SK-N-SH (cell line): ENCODE data around the gene OCIAD1. TPM values are rescaled to one million over a fixed set of nuclear protein-coding genes. Genes with fewer than 3 reads are reported as not detected.

Experiments used
- CTCF ChIA-PET: fragments of 300-600, 350-600 bp; formaldehyde crosslinking; extraction: SDS; loops from one replicate; lab custom pipeline; 2021; lab: Yijun Ruan, JAX
- POLR2A ChIA-PET: fragments of 350-600 bp; sonication (Branson Sonifier 250); formaldehyde crosslinking; extraction: SDS; loops from one replicate; lab custom pipeline; 2020; ENCODE audit warnings: antibody characterized with exemption, inconsistent platforms; lab: Yijun Ruan, JAX
- DNase-seq: peaks from one replicate; pipeline ENCODE4 v3.0.0; 2012
- H2AFZ ChIP-seq: fragments of 200-600 bp; sonication (generic); 2 replicates; pipeline ENCODE4 v1.8.1; 2016; ENCODE audit warnings: antibody characterized with exemption, mild to moderate bottlenecking, low read depth
- H3F3A ChIP-seq: fragments of 200-600 bp; sonication (generic); replicated peaks from 2 replicates; pipeline ENCODE3; 2016; ENCODE audit warnings: antibody characterized with exemption, mild to moderate bottlenecking; ENCODE audit not compliant: insufficient read depth
- H3K27ac ChIP-seq, 2 experiments: fragments of 200-500 bp in 1 of 2; fragments of 200-600 bp in 1 of 2; sonication (Bioruptor generic) in 1 of 2; sonication (generic), shearing (Covaris generic) in 1 of 2; 2 replicates each; pipeline versions ENCODE4 v1.5.1 to v1.6.1; 2014 to 2016; ENCODE audit warnings: low read depth in 2 of 2, inconsistent platforms in 1 of 2, low read length in 1 of 2, mild to moderate bottlenecking in 1 of 2, mixed read lengths in 1 of 2
- H3K27me3 ChIP-seq: fragments of 200-600 bp; sonication (generic), shearing (Covaris generic); 2 replicates; pipeline ENCODE4 v1.6.1; 2016; ENCODE audit warnings: mixed run types; ENCODE audit not compliant: insufficient read depth
- H3K36me3 ChIP-seq, 2 experiments: fragments of 200-500 bp in 1 of 2; fragments of 200-600 bp in 1 of 2; sonication (Bioruptor generic) in 1 of 2; sonication (generic) in 1 of 2; replicated peaks in 1 of 2; 2 replicates each; pipeline versions ENCODE3 to v1.5.1; 2014 to 2016; ENCODE audit warnings: low read length in 1 of 2, mild to moderate bottlenecking in 1 of 2; ENCODE audit not compliant: insufficient read depth in 2 of 2, control insufficient read depth in 1 of 2
- H3K4me1 ChIP-seq, 2 experiments: fragments of 200-500 bp in 1 of 2; fragments of 200-600 bp in 1 of 2; sonication (Bioruptor generic) in 1 of 2; sonication (generic), shearing (Covaris generic) in 1 of 2; 2 replicates each; pipeline versions ENCODE4 v1.5.1 to v1.6.1; 2014 to 2016; ENCODE audit warnings: low read depth in 1 of 2, low read length in 1 of 2, mixed run types in 1 of 2; ENCODE audit not compliant: insufficient read depth in 2 of 2, control insufficient read depth in 1 of 2
- H3K4me2 ChIP-seq: fragments of 200-600 bp; sonication (generic), shearing (Covaris generic); 2 replicates; pipeline ENCODE4 v1.6.1; 2017; ENCODE audit warnings: mixed run types
- H3K4me3 ChIP-seq, 2 experiments: fragments of 200-500 bp in 1 of 2; fragments of 200-600 bp in 1 of 2; sonication (Bioruptor generic) in 1 of 2; sonication (generic), shearing (Covaris generic) in 1 of 2; 2 replicates each; pipeline versions ENCODE4 v1.5.1 to v1.8.1; 2014 to 2016; ENCODE audit warnings: low read depth in 2 of 2, inconsistent platforms in 1 of 2, low read length in 1 of 2, mild to moderate bottlenecking in 1 of 2, mixed read lengths in 1 of 2, moderate library complexity in 1 of 2
- H3K79me2 ChIP-seq: fragments of 200-600 bp; sonication (generic); 2 replicates; pipeline ENCODE4 v1.8.1; 2017; ENCODE audit warnings: mild to moderate bottlenecking; ENCODE audit not compliant: insufficient read depth
- H3K9ac ChIP-seq: fragments of 200-600 bp; sonication (generic); 2 replicates; pipeline ENCODE4 v1.6.1; 2017; ENCODE audit warnings: mixed run types
- H3K9me2 ChIP-seq: fragments of 200-600 bp; sonication (generic); 2 replicates; pipeline ENCODE4 v1.6.1; 2017; ENCODE audit warnings: mixed run types
- H3K9me3 ChIP-seq: fragments of 200-600 bp; sonication (generic); 2 replicates; pipeline ENCODE4 v1.6.1; 2017; ENCODE audit warnings: mixed run types, mild to moderate bottlenecking, moderate library complexity
- H4K20me1 ChIP-seq: fragments of 200-600 bp; sonication (generic); 2 replicates; pipeline ENCODE4 v1.6.1; 2017; ENCODE audit warnings: mild to moderate bottlenecking, mixed run types; ENCODE audit not compliant: insufficient read depth
- ELF1 ChIP-seq: IDR thresholded peaks from 2 replicates; pipeline ENCODE4 v1.4.0; 2012
- EZH2phosphoT487 ChIP-seq: fragments of 200-600 bp; sonication (generic); IDR thresholded peaks from 2 replicates; pipeline ENCODE4 v1.6.1; 2017; ENCODE audit warnings: low read depth, mixed run types, mild to moderate bottlenecking, antibody characterized with exemption, moderate library complexity, borderline replicate concordance
- FOXM1 ChIP-seq: IDR thresholded peaks from 2 replicates; pipeline ENCODE4 v1.4.0; 2012; ENCODE audit warnings: low read depth, mild to moderate bottlenecking
- GABPA ChIP-seq: IDR thresholded peaks from 2 replicates; pipeline ENCODE4 v1.4.0; 2012; ENCODE audit warnings: low read depth, mild to moderate bottlenecking
- JUND ChIP-seq: IDR thresholded peaks from 2 replicates; pipeline ENCODE4 v1.4.0; 2012
- NRF1 ChIP-seq: IDR thresholded peaks from 2 replicates; pipeline ENCODE4 v1.6.1; 2012; ENCODE audit warnings: low read depth, mild to moderate bottlenecking, low read length
- POLR2AphosphoS5 ChIP-seq: IDR thresholded peaks from 2 replicates; pipeline ENCODE4 v1.6.1; 2012; ENCODE audit warnings: low read depth, low read length
- RAD21 ChIP-seq: IDR thresholded peaks from 2 replicates; pipeline ENCODE4 v1.6.1; 2012; ENCODE audit warnings: mild to moderate bottlenecking, low read length
- RFX5 ChIP-seq: IDR thresholded peaks from 2 replicates; pipeline ENCODE4 v1.6.1; 2012; ENCODE audit warnings: mild to moderate bottlenecking, improper control_type of control experiment, low read length
- RXRA ChIP-seq: IDR thresholded peaks from 2 replicates; pipeline ENCODE4 v1.4.0; 2012; ENCODE audit warnings: low read depth, mild to moderate bottlenecking, borderline replicate concordance
- SMC3 ChIP-seq: IDR thresholded peaks from 2 replicates; pipeline ENCODE4 v1.6.1; 2012; ENCODE audit warnings: low read depth, low read length, improper control_type of control experiment
- TCF12 ChIP-seq: IDR thresholded peaks from 2 replicates; pipeline ENCODE4 v1.4.0; 2012
- TEAD4 ChIP-seq: IDR thresholded peaks from 2 replicates; pipeline ENCODE4 v1.4.0; 2012; ENCODE audit warnings: mild to moderate bottlenecking, borderline replicate concordance; ENCODE audit not compliant: insufficient read depth
- WGBS: methylation state at CpG from one replicate; pipeline ENCODE4 v1.1.6; 2017; ENCODE audit warnings: low lambda C conversion rate; 5-methylcytosine and 5-hydroxymethylcytosine counted together
- polyA plus RNA-seq, 3 experiments: library from polyadenylated mRNA; depleted of rRNA; stranded (reverse); fragments of >200 nt; gene quantifications; 2 replicates each; pipeline ENCODE4 v1.2.3, GENCODE V29; 2012
- TF ChIP-seq, protein P1 (sequence below): fragments of 150-350 bp; IDR thresholded peaks from 2 replicates; pipeline ENCODE4 v1.6.1; 2017; ENCODE audit warnings: antibody characterized with exemption, low read length, low read depth, borderline replicate concordance
- TF ChIP-seq, protein P2 (sequence below): fragments of 150-350 bp; IDR thresholded peaks from 2 replicates; pipeline ENCODE4 v1.6.1; 2016; ENCODE audit warnings: mild to moderate bottlenecking, low read depth, low read length
- TF ChIP-seq, protein P3 (sequence below): IDR thresholded peaks from 2 replicates; pipeline ENCODE4 v1.4.0; 2012; ENCODE audit warnings: low read depth, borderline replicate concordance

The OCIAD1 gene
- polyA plus RNA-seq, 1 of the 3 experiments (the other 2 are of a cell fraction), result 113 TPM

DNA sequence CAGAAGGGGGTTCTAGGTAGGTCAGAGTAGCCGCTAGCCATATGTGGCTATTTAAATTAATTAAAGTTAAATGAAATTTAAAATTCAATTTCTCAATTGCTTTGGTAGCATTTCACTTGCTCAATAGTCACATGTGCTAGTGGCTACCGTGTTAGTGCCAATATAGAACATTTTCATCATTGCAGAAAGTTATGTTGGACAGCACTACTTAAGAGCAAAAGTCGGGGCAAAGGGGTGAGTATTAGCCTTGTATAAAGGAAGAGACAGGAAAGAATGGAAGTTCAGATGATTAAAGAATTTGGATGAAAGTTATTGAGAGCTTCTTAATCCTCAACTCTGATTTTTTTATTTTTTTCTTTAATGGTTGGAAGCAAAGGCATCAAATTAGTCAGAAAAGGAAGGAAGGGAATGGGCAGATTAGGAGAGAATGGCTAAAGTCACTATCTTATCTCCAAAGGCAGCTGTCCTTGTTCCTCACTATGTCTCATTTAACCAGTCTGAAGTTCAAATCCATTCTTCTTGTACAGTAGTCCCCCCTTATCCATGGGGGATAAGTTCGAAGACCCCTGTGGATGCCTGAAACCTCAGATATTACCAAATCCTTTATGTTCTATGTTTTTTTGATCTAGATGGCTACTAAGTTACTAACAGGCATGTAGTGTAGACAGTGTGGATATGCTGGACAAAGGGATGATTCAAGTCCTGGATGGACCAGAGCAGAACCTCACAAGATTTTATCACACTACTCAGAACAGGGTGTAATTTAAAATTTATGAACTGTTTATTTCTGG is 22.9 kb downstream of the OCIAD1 start:
- peaks cover 45 to 75% of the 10 kb centered on the region in 2 experiments for H3K36me3 ChIP-seq

DNA sequence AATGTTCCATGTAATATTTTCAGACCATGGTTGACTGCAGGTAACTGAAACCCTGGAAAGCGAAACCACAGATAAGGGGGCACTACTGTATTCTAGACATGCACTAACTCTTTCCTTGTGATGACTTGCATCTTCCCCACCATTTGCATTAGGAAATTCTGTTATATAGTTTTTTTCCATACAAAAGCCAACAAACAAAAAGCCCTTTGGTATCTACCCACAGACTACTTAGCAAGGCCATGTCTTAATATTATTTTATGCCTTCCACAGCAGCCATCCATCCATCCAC is 23.5 kb downstream of the OCIAD1 start:
- 100% methylated on average over 1 of the region's 1 CpG for WGBS
- H3K79me2 ChIP-seq, result peaks cover 6% of the 10 kb centered on the region
- H4K20me1 ChIP-seq, result no peaks in the 10 kb centered on the region
- TF ChIP-seq, protein P1, sequence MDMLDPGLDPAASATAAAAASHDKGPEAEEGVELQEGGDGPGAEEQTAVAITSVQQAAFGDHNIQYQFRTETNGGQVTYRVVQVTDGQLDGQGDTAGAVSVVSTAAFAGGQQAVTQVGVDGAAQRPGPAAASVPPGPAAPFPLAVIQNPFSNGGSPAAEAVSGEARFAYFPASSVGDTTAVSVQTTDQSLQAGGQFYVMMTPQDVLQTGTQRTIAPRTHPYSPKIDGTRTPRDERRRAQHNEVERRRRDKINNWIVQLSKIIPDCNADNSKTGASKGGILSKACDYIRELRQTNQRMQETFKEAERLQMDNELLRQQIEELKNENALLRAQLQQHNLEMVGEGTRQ, result no peak
- TF ChIP-seq TCF12, result no peak
- TF ChIP-seq RFX5, result no peak
- TF ChIP-seq RAD21, result no peak
- TF ChIP-seq JUND, result no peak
- no peak for TF ChIP-seq RXRA
- TF ChIP-seq GABPA, result no peak
- no peak for TF ChIP-seq TEAD4
- TF ChIP-seq, protein P2, sequence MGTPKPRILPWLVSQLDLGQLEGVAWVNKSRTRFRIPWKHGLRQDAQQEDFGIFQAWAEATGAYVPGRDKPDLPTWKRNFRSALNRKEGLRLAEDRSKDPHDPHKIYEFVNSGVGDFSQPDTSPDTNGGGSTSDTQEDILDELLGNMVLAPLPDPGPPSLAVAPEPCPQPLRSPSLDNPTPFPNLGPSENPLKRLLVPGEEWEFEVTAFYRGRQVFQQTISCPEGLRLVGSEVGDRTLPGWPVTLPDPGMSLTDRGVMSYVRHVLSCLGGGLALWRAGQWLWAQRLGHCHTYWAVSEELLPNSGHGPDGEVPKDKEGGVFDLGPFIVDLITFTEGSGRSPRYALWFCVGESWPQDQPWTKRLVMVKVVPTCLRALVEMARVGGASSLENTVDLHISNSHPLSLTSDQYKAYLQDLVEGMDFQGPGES, result no peak
- no peaks in the 10 kb centered on the region for H3K27me3 ChIP-seq
- H2AFZ ChIP-seq, result no peak overlapping the region
- H3K36me3 ChIP-seq, result peaks cover 49 to 80% of the 10 kb centered on the region in 2 experiments
- H3K4me3 ChIP-seq, result no peak overlapping the region
- H3K27ac ChIP-seq, result no peak overlapping the region
- no peaks in the 10 kb centered on the region for H3K4me1 ChIP-seq
- no peak for DNase-seq
- peaks cover 4% of the 10 kb centered on the region for H3F3A ChIP-seq
- H3K9me3 ChIP-seq, result no peaks in the 10 kb centered on the region
- H3K4me2 ChIP-seq, result no peak overlapping the region
- no peaks in the 10 kb centered on the region for H3K9me2 ChIP-seq
- POLR2A ChIA-PET, result no interaction called here
- CTCF ChIA-PET, result no interaction called here
- no peak overlapping the region for H3K9ac ChIP-seq

More for the DNA sequence above, 22.9 kb downstream of the OCIAD1 start:
- 88% methylated on average over 4 of the region's 4 CpGs for WGBS
- peaks cover 6% of the 10 kb centered on the region for H3K79me2 ChIP-seq
- DNase-seq, result no peak
- ChIA-PET CTCF (no interaction called here), POLR2A (no interaction called here)
- H3K4me1 ChIP-seq, result no peaks in the 10 kb centered on the region
- no peaks in the 10 kb centered on the region for H3K9me3 ChIP-seq
- no peak overlapping the region for H3K9ac ChIP-seq
- H3K4me2 ChIP-seq, result no peak overlapping the region
- TF ChIP-seq JUND (no peak), TCF12 (no peak), TEAD4 (no peak), EZH2phosphoT487 (no peak), ELF1 (no peak), RAD21 (no peak), SMC3 (no peak), RXRA (no peak), POLR2AphosphoS5 (no peak), FOXM1 (no peak), NRF1 (no peak), RFX5 (no peak)
- TF ChIP-seq, protein P3, sequence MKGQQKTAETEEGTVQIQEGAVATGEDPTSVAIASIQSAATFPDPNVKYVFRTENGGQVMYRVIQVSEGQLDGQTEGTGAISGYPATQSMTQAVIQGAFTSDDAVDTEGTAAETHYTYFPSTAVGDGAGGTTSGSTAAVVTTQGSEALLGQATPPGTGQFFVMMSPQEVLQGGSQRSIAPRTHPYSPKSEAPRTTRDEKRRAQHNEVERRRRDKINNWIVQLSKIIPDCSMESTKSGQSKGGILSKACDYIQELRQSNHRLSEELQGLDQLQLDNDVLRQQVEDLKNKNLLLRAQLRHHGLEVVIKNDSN, result no peak
- no peaks in the 10 kb centered on the region for H3K9me2 ChIP-seq
- peaks cover 4% of the 10 kb centered on the region for H3F3A ChIP-seq
- H2AFZ ChIP-seq, result no peak overlapping the region
- H3K27me3 ChIP-seq, result no peaks in the 10 kb centered on the region
- H4K20me1 ChIP-seq, result no peaks in the 10 kb centered on the region
- no peak overlapping the region for H3K27ac ChIP-seq
- no peak overlapping the region for H3K4me3 ChIP-seq
